GM12878 (cell line): ENCODE measurements around the gene DCUN1D3. TPM values are rescaled to one million over a fixed set of nuclear protein-coding genes. Genes with fewer than 3 reads are reported as not detected.

Experiments used
- ATAC-seq: fragments of 200-7000 bp; cut with Tn5 transposase; 3 replicates; pipeline ENCODE4 v1.9.1; 2020; ENCODE audit warnings: mild to moderate bottlenecking, moderate library complexity
- BruUV-seq: library from RNA; stranded (reverse); fragments of 400-500 nt; replicated peaks from 2 replicates; lab custom pipeline; 2021; lab: Mats Ljungman, UMichigan
- CTCF ChIA-PET: fragments of 300-600 bp; sonication (Branson Sonifier 250); formaldehyde crosslinking; extraction: SDS; loops from one replicate; lab custom pipeline; 2021; ENCODE audit warnings: inconsistent platforms; lab: Yijun Ruan, JAX
- POLR2A ChIA-PET: fragments of 350-600 bp; formaldehyde crosslinking; extraction: SDS; loops from one replicate; lab custom pipeline; 2021; ENCODE audit warnings: inconsistent platforms; lab: Charles Lee
- RAD21 ChIA-PET: fragments of 300-600 bp; sonication (Branson Sonifier 250); formaldehyde crosslinking; loops from one replicate; lab custom pipeline; 2023; ENCODE audit warnings: antibody characterized with exemption; ENCODE audit not compliant: unreplicated experiment; lab: Charles Lee
- SMC1A ChIA-PET: fragments of 300-600 bp; sonication (Branson Sonifier 250); formaldehyde crosslinking; loops from one replicate; lab custom pipeline; 2023; ENCODE audit not compliant: unreplicated experiment, uncharacterized antibody; lab: Charles Lee
- DNase-seq: peaks from one replicate; pipeline ENCODE4 v3.0.0-alpha.2; 2011; ENCODE audit warnings: low read depth, low spot score
- FAIRE-seq: peaks from 3 replicates; lab custom pipeline; 2011; peaks lifted over from hg19 to GRCh38; lab: Jason Lieb, UNC
- H2AFZ ChIP-seq: 2 replicates; pipeline ENCODE4 v1.6.0; 2011; ENCODE audit warnings: low read depth, low read length, control low read depth; ENCODE audit not compliant: control insufficient read depth
- H3K27ac ChIP-seq: 2 replicates; pipeline ENCODE4 v1.5.1; 2011; ENCODE audit warnings: control low read depth; ENCODE audit not compliant: control insufficient read depth, insufficient read depth
- H3K27me3 ChIP-seq, 2 experiments: replicated peaks in 1 of 2; 2 replicates each; pipeline versions ENCODE4 v1.6.0 to v1.6.1; 2011; ENCODE audit warnings: low read length in 1 of 2; ENCODE audit not compliant: control insufficient read depth in 2 of 2, insufficient read depth in 2 of 2
- H3K36me3 ChIP-seq, 2 experiments: 2 replicates each; pipeline ENCODE4 v1.5.1; 2011; ENCODE audit warnings: low read length in 1 of 2; ENCODE audit not compliant: control insufficient read depth in 2 of 2, insufficient read depth in 2 of 2
- H3K4me1 ChIP-seq: 2 replicates; pipeline ENCODE4 v1.6.1; 2011; ENCODE audit warnings: mild to moderate bottlenecking, low read length, moderate library complexity, mixed read lengths; ENCODE audit not compliant: control insufficient read depth, insufficient read depth
- H3K4me2 ChIP-seq: 2 replicates; pipeline ENCODE4 v1.6.0; 2011; ENCODE audit warnings: control low read depth; ENCODE audit not compliant: control insufficient read depth, insufficient read depth
- H3K4me3 ChIP-seq: fragments of 200-600 bp; sonication (generic); 2 replicates; pipeline ENCODE4 v1.5.1; 2016
- H3K79me2 ChIP-seq: 2 replicates; pipeline ENCODE4 v1.6.0; 2011; ENCODE audit warnings: low read length; ENCODE audit not compliant: control insufficient read depth, insufficient read depth
- H3K9ac ChIP-seq: 2 replicates; pipeline ENCODE4 v1.8.0; 2011; ENCODE audit warnings: low read length, control low read depth, mixed read lengths; ENCODE audit not compliant: control insufficient read depth, insufficient read depth
- H3K9me3 ChIP-seq: replicated peaks from 3 replicates; pipeline ENCODE4 v1.5.1; 2011; ENCODE audit warnings: mild to moderate bottlenecking, low read length; ENCODE audit not compliant: control insufficient read depth, insufficient read depth
- H4K20me1 ChIP-seq: 2 replicates; pipeline ENCODE4 v1.6.0; 2011; ENCODE audit not compliant: control insufficient read depth, insufficient read depth
- BACH1 ChIP-seq: fragments of 450-650 bp; IDR thresholded peaks from 2 replicates; pipeline ENCODE4 v1.6.1; 2017; ENCODE audit warnings: mild to moderate bottlenecking, borderline replicate concordance
- KLF5 ChIP-seq: fragments of 450-650 bp; IDR thresholded peaks from 2 replicates; pipeline ENCODE4 v1.6.1; 2014; ENCODE audit warnings: mild to moderate bottlenecking; ENCODE audit not compliant: partially characterized antibody
- PML ChIP-seq: IDR thresholded peaks from 2 replicates; pipeline ENCODE4 v1.6.1; 2012; ENCODE audit warnings: low read length, inconsistent platforms
- RB1 ChIP-seq: fragments of 450-650 bp; formaldehyde crosslinking; IDR thresholded peaks from 2 replicates; pipeline ENCODE4 v1.6.1; 2017; ENCODE audit warnings: mild to moderate bottlenecking, borderline replicate concordance
- SREBF2 ChIP-seq: IDR thresholded peaks from 2 replicates; pipeline ENCODE4 v1.6.1; 2012; ENCODE audit warnings: mild to moderate bottlenecking, low read length
- WGBS: methylation state at CpG from one replicate; pipeline ENCODE4 v1.1.6; 2016; ENCODE audit warnings: low lambda C conversion rate; ENCODE audit not compliant: insufficient replicate concordance, insufficient coverage; ENCODE audit errors: missing lambda C conversion rate; 5-methylcytosine and 5-hydroxymethylcytosine counted together
- in situ Hi-C: fragments of 300-500 bp; cut with MboI; formaldehyde crosslinking; loops from 9 replicates; pipeline ENCODE4 v1.14.3; 2018; ENCODE audit warnings: mixed read lengths
- intact Hi-C: fragments of 100-400 bp; cut with micrococcal nuclease; formaldehyde crosslinking; loops from one replicate; pipeline ENCODE4 v1.14.2; 2022; ENCODE audit not compliant: unreplicated experiment
- polyA plus RNA-seq, 11 experiments: library from polyadenylated mRNA; depleted of rRNA in 4 of 11; unstranded in 6 of 11; stranded (reverse) in 5 of 11; fragments of >200 nt; fragmentation: Nextera tagmentation in 4 of 11; fragmentation: Illumina TruSeq in 1 of 11; extraction: Ambion mirVana in 4 of 11; extraction: Trizol in 1 of 11; gene quantifications; 1 replicate in 1 of 11; 2 replicates in 10 of 11; pipeline versions ENCODE4 v1.2.1 to v1.2.3, GENCODE V29; 2011 to 2016; ENCODE audit warnings: inconsistent platforms in 2 of 11, missing spikeins in 2 of 11, low read depth in 1 of 11
- total RNA-seq, 4 experiments: library from RNA; depleted of rRNA in 3 of 4; stranded (reverse); fragments of >200 nt in 3 of 4; fragmentation: Illumina TruSeq in 1 of 4; extraction: Trizol in 1 of 4; gene quantifications; 2 replicates each; pipeline versions ENCODE4 v1.2.1 to v1.2.3, GENCODE V29; 2013 to 2021
- TF ChIP-seq, protein P1 (sequence below): fragments of 450-650 bp; IDR thresholded peaks from 2 replicates; pipeline ENCODE4 v1.6.1; 2017; ENCODE audit warnings: low read depth, mild to moderate bottlenecking, moderate library complexity

DCUN1D3 gene
- total and polyA plus RNA-seq, 10 of the 15 experiments (the other 5 are each of a cell fraction or from before 2014, with no cell fraction given) = 0.47 to 4.5 (median 1.9) TPM

DNA sequence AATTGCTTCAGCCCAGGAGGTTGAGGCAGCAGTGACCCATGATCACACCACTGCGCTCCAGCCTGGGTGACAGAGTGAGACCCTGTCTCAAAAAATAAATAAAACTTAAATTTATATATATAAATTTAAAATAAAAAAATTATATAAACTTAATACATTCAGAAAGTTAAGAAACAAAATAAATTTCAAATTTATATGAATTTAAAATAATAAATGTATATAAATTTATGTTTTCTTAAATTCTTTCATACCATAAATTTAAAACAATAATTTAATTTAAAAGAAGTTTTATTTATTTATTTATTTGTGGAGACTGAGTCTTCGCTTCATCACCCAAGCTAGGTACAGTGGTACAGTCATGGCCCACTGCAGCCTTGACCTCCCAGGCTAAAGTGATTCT, 20.6 kb upstream of the DCUN1D3 start (continued):
- TF ChIP-seq, protein P1, sequence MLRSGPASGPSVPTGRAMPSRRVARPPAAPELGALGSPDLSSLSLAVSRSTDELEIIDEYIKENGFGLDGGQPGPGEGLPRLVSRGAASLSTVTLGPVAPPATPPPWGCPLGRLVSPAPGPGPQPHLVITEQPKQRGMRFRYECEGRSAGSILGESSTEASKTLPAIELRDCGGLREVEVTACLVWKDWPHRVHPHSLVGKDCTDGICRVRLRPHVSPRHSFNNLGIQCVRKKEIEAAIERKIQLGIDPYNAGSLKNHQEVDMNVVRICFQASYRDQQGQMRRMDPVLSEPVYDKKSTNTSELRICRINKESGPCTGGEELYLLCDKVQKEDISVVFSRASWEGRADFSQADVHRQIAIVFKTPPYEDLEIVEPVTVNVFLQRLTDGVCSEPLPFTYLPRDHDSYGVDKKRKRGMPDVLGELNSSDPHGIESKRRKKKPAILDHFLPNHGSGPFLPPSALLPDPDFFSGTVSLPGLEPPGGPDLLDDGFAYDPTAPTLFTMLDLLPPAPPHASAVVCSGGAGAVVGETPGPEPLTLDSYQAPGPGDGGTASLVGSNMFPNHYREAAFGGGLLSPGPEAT = no peak
- TF ChIP-seq RB1 (no peak), BACH1 (no peak)
- TF ChIP-seq, all 136 proteins: peak for 0

DNA sequence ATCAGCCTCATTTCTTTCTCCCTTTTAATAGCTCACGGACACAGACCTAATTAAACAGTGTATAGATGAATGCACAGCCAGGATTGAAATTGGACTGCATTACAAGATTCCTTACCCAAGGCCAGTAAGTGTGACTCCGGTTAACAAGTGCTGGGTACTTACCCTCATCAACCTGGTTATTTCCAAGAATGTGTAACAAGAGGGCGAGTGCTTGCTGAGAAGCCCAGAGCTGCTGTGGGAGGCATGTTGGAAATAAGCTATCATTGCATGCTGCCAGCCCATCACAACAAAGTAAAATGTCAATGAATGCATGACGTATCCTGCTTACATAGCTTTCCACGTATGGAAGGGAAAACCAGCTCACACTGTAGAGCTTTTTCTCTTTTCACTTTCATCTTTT, 19.9 kb upstream of the DCUN1D3 start:
- Histone ChIP-seq H3K4me2 (no peak overlapping the region), H3K9ac (no peak overlapping the region), H3K9me3 (no peaks in the 10 kb centered on the region), H3K27me3 (no peaks in the 10 kb centered on the region), H4K20me1 (no peaks in the 10 kb centered on the region), H3K27ac (no peak overlapping the region), H2AFZ (no peak overlapping the region), H3K79me2 (no peaks in the 10 kb centered on the region), H3K4me3 (no peak overlapping the region), H3K4me1 (no peaks in the 10 kb centered on the region), H3K36me3 (peaks cover 0 to 2% of the 10 kb centered on the region in 2 experiments; a peak in 1 of 4 replicates)
- 97% methylated on average over 5 of the region's 5 CpGs for WGBS
- ChIA-PET CTCF (interaction anchor here (0.7 to 0.9 kb wide), 2 partner anchors 17 to 115 kb away, joined by 3 read pairs; no protein-coding TSS in a partner anchor), SMC1A (interaction anchor here (0.8 to 3.0 kb wide), 7 partner anchors 9 to 70 kb away, joined by 3 to 13 read pairs (median 4); partner anchors contain the start of gene LYRM1), RAD21 (no interaction called here), POLR2A (interaction anchor here (1.0 kb wide), 1 partner anchor 9 kb away, joined by 4 read pairs; no protein-coding TSS in a partner anchor)
- FAIRE-seq (no peak), ATAC-seq (no peak), DNase-seq (no peak)
- in situ Hi-C loops = no loop called here
- intact Hi-C loops = no loop called here
- no TSS peak for BruUV-seq
- TF ChIP-seq PML (no peak), SREBF2 (no peak), KLF5 (no peak)
